RWPE2 (cell line): ENCODE data around the gene CERS6.

ENCODE experiments used
- ATAC-seq: fragments of 200-7000 bp; cut with Tn5 transposase; 3 replicates; pipeline ENCODE4 v1.9.1; 2021; ENCODE audit warnings: low read depth
- DNase-seq: peaks from one replicate; pipeline ENCODE4 v3.0.0-alpha.2; 2020; ENCODE audit warnings: low spot score
- H3K27ac ChIP-seq: fragments of 450-650 bp; 2 replicates; pipeline ENCODE4 v1.5.1; 2017; ENCODE audit warnings: mild to moderate bottlenecking; ENCODE audit not compliant: poor library complexity, severe bottlenecking
- H3K27me3 ChIP-seq: fragments of 250-450 bp; sonication (Bioruptor Pico); 2 replicates; pipeline ENCODE4 v1.5.1; 2021; ENCODE audit warnings: mild to moderate bottlenecking, moderate library complexity; ENCODE audit not compliant: insufficient read depth, poor library complexity, severe bottlenecking
- H3K36me3 ChIP-seq: fragments of 250-450 bp; sonication (Bioruptor Pico); 2 replicates; pipeline ENCODE4 v1.5.1; 2020; ENCODE audit warnings: low read depth, mild to moderate bottlenecking, moderate library complexity
- H3K4me1 ChIP-seq: fragments of 250-450 bp; sonication (Bioruptor Pico); 2 replicates; pipeline ENCODE4 v1.5.1; 2021; ENCODE audit warnings: mild to moderate bottlenecking, moderate library complexity; ENCODE audit not compliant: insufficient read depth, poor library complexity, severe bottlenecking
- H3K4me3 ChIP-seq: fragments of 250-450 bp; sonication (Bioruptor Pico); 2 replicates; pipeline ENCODE4 v1.5.1; 2021; ENCODE audit warnings: mild to moderate bottlenecking, moderate library complexity; ENCODE audit not compliant: severe bottlenecking
- H3K9me3 ChIP-seq: fragments of 250-450 bp; sonication (Bioruptor Pico); 2 replicates; pipeline ENCODE4 v1.5.1; 2021; ENCODE audit warnings: mild to moderate bottlenecking, moderate library complexity; ENCODE audit not compliant: severe bottlenecking
- TF ChIP-seq, protein P1 (sequence below): fragments of 450-650 bp; IDR thresholded peaks from one replicate; pipeline ENCODE4 v1.5.1; 2017; ENCODE audit warnings: mild to moderate bottlenecking, moderate library complexity; ENCODE audit not compliant: poor library complexity, severe bottlenecking

Gene CERS6

DNA sequence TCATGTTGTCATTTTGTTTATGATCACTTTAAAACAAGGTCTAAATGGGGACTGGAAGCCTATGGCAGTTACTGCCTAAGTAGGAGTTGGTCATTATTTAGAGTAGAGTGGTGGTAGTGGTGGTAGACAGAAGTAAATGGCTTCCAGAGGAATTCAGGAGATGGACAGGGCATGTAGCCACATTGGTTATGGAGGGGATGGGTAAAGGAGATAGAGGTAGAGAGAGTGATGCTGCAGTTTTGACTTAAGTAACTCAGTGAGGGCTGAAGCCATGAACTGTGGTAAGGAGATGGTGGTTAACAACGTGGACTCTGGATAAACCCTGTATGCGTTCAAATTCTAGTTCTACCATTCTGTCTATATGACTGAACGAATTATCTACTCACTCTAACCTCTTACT is 284.7 kb downstream of the CERS6 start:
- DNase-seq (no peak), ATAC-seq (no peak)
- no peaks in the 10 kb centered on the region for H3K4me1 ChIP-seq
- TF ChIP-seq, protein P1, sequence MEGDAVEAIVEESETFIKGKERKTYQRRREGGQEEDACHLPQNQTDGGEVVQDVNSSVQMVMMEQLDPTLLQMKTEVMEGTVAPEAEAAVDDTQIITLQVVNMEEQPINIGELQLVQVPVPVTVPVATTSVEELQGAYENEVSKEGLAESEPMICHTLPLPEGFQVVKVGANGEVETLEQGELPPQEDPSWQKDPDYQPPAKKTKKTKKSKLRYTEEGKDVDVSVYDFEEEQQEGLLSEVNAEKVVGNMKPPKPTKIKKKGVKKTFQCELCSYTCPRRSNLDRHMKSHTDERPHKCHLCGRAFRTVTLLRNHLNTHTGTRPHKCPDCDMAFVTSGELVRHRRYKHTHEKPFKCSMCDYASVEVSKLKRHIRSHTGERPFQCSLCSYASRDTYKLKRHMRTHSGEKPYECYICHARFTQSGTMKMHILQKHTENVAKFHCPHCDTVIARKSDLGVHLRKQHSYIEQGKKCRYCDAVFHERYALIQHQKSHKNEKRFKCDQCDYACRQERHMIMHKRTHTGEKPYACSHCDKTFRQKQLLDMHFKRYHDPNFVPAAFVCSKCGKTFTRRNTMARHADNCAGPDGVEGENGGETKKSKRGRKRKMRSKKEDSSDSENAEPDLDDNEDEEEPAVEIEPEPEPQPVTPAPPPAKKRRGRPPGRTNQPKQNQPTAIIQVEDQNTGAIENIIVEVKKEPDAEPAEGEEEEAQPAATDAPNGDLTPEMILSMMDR: no peak
- no peak overlapping the region for H3K27ac ChIP-seq
- no peaks in the 10 kb centered on the region for H3K27me3 ChIP-seq
- H3K4me3 ChIP-seq: no peak overlapping the region
- no peaks in the 10 kb centered on the region for H3K9me3 ChIP-seq
- 0 out of 2 replicates have a peak, but pooled peaks cover 6% of the 10 kb centered on the region for H3K36me3 ChIP-seq

DNA sequence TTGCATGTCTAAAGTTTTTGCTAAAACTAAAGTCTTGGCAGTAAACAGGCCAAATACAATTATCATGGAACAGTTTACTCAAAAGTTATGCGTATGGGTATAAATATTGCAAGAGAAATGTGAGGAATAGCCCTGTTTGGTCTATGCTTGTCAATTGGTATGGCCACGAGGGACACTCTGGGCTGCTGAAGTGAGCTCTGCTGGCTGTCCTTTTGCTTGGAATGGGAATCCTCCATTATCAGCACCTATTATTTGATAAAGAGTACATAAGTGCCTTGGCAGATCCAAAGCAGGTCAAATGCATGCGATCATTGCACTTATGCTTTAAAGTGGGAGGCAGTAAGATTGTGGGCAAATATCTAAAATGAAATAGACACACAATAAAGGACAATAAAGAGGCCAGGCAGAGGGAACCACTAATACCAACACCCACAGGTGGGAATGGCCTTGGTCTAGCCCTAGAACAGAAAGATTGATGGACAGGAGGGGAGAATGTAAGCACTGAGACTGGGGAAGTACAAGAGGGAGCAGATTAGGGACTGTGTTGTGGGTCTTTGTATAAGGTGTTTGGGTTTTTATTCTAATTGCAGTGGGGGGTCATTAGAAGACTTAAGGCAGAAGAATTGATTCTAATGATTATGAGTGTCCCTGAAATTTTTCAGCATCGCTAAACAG is 286.3 kb downstream of the CERS6 start:
- no peak for ATAC-seq
- Histone ChIP-seq H3K27me3 (no peaks in the 10 kb centered on the region), H3K4me1 (no peaks in the 10 kb centered on the region), H3K27ac (no peak overlapping the region), H3K9me3 (no peaks in the 10 kb centered on the region), H3K4me3 (no peak overlapping the region), H3K36me3 (0 out of 2 replicates have a peak, but pooled peaks cover 6% of the 10 kb centered on the region)
- TF ChIP-seq, protein P1: no peak
- no peak for DNase-seq

DNA sequence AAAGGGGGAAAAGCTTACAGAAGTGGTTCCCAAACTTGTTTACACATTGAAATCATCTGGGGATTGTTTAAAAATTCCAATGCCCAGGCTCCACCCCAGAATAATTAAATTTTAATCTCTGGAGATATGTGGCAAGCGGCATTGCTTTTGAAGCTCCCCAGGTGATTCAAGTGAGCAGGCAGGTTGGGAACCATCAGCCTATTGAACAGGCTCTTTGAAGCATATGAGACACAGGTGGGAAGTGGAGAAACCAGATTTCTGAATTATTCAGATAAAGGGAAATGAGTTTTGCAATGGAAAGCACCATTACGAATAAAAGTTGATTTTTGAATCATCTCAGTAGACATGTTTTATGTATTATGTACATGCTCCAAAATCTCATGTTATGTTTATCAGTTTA is 288.8 kb downstream of the CERS6 start:
- no peak overlapping the region for H3K4me3 ChIP-seq
- 0 out of 2 replicates have a peak, but pooled peaks cover 2% of the 10 kb centered on the region for H3K36me3 ChIP-seq
- no peak overlapping the region for H3K27ac ChIP-seq
- no peak for DNase-seq
- no peaks in the 10 kb centered on the region for H3K9me3 ChIP-seq
- no peak for ATAC-seq
- H3K4me1 ChIP-seq: no peaks in the 10 kb centered on the region
- TF ChIP-seq, protein P1: no peak
- H3K27me3 ChIP-seq: no peaks in the 10 kb centered on the region

GRCh38 chr2:168748461-168748860 is 292.4 kb downstream of the CERS6 start:
- H3K9me3 ChIP-seq: no peaks in the 10 kb centered on the region
- H3K27me3 ChIP-seq: no peaks in the 10 kb centered on the region
- no peak overlapping the region for H3K4me3 ChIP-seq
- no peak overlapping the region for H3K27ac ChIP-seq
- DNase-seq: no peak
- H3K36me3 ChIP-seq: no peaks in the 10 kb centered on the region
- TF ChIP-seq, protein P1: no peak
- ATAC-seq: no peak
- no peaks in the 10 kb centered on the region for H3K4me1 ChIP-seq

GRCh38 chr2:168749297-168749696 is 293.2 kb downstream of the CERS6 start:
- no peak for ATAC-seq
- Histone ChIP-seq H3K27me3 (no peaks in the 10 kb centered on the region), H3K36me3 (no peaks in the 10 kb centered on the region), H3K27ac (no peak overlapping the region), H3K4me3 (no peak overlapping the region), H3K4me1 (no peaks in the 10 kb centered on the region), H3K9me3 (no peaks in the 10 kb centered on the region)
- DNase-seq: no peak
- TF ChIP-seq, protein P1: no peak
